Smooth muscle cell (in vitro differentiated cells): ENCODE data around the gene MYDGF. TPM values are rescaled to one million over a fixed set of nuclear protein-coding genes. Genes with fewer than 3 reads are reported as not detected.

Experiments used
- DNase-seq: peaks from one replicate; lab custom pipeline; 2025; ENCODE audit not compliant: unreplicated experiment; lab: John Stamatoyannopoulos, UW
- H2AFZ ChIP-seq: fragments of 200-600 bp; sonication (generic); 2 replicates; pipeline ENCODE4 v1.6.0; 2016; ENCODE audit warnings: antibody characterized with exemption, low read depth, mild to moderate bottlenecking
- H3F3A ChIP-seq: fragments of 200-600 bp; sonication (generic); 2 replicates; pipeline ENCODE4 v1.6.0; 2017; ENCODE audit warnings: antibody characterized with exemption, low read depth
- H3K27ac ChIP-seq: fragments of 200-600 bp; sonication (generic); 2 replicates; pipeline ENCODE4 v1.5.1; 2016; ENCODE audit warnings: low read depth, mild to moderate bottlenecking
- H3K27me3 ChIP-seq: fragments of 200-600 bp; sonication (generic); 2 replicates; pipeline ENCODE4 v1.6.1; 2016; ENCODE audit warnings: low read depth, mild to moderate bottlenecking
- H3K36me3 ChIP-seq: fragments of 200-600 bp; sonication (generic); 2 replicates; pipeline ENCODE4 v1.5.1; 2016; ENCODE audit warnings: low read depth
- H3K4me1 ChIP-seq: fragments of 200-600 bp; sonication (generic); 2 replicates; pipeline ENCODE4 v1.5.1; 2016; ENCODE audit warnings: low read depth
- H3K4me2 ChIP-seq: fragments of 200-600 bp; sonication (generic); 2 replicates; pipeline ENCODE4 v1.6.0; 2016; ENCODE audit warnings: mild to moderate bottlenecking
- H3K4me3 ChIP-seq: fragments of 200-600 bp; sonication (generic); 2 replicates; pipeline ENCODE4 v1.5.1; 2016; ENCODE audit warnings: mild to moderate bottlenecking
- H3K79me2 ChIP-seq: fragments of 200-600 bp; sonication (generic); 2 replicates; pipeline ENCODE4 v1.6.0; 2016; ENCODE audit warnings: low read depth, mild to moderate bottlenecking
- H3K9ac ChIP-seq: fragments of 200-600 bp; sonication (generic); 2 replicates; pipeline ENCODE4 v1.6.0; 2016; ENCODE audit warnings: low read depth
- H3K9me3 ChIP-seq: fragments of 200-600 bp; sonication (generic); replicated peaks from 2 replicates; pipeline ENCODE4 v1.5.1; 2016; ENCODE audit warnings: low read depth
- H4K20me1 ChIP-seq: fragments of 200-600 bp; sonication (generic); 2 replicates; pipeline ENCODE4 v1.6.0; 2016; ENCODE audit warnings: low read depth
- CTCF ChIP-seq: fragments of 200-600 bp; sonication (generic); IDR thresholded peaks from 2 replicates; pipeline ENCODE4 v1.5.1; 2017; ENCODE audit warnings: borderline replicate concordance, mild to moderate bottlenecking, antibody characterized with exemption; ENCODE audit not compliant: insufficient read depth, poor library complexity, severe bottlenecking
- WGBS: methylation state at CpG from one replicate; pipeline ENCODE4 v1.1.7; 2016; ENCODE audit warnings: low lambda C conversion rate; 5-methylcytosine and 5-hydroxymethylcytosine counted together
- polyA plus RNA-seq: library from polyadenylated mRNA; unstranded; fragments of >200 nt; fragmentation: Nextera tagmentation; extraction: Ambion mirVana; gene quantifications from 2 replicates; pipeline ENCODE4 v1.2.1, GENCODE V29; 2016
- total RNA-seq: library from RNA; depleted of rRNA; stranded (reverse); fragments of >200 nt; gene quantifications from 2 replicates; pipeline ENCODE4 v1.2.3, GENCODE V29; 2014

Gene MYDGF
- total and polyA plus RNA-seq, 2 experiments from 2014 or later: 188 to 680 TPM

- WGBS: 100% methylated on average over 10 of the region's 12 CpGs
- Histone ChIP-seq H3K27me3 (no peaks in the 10 kb centered on the region), H3K27ac (no peak overlapping the region), H3K9me3 (no peaks in the 10 kb centered on the region), H3K4me2 (no peak overlapping the region), H2AFZ (no peak overlapping the region), H3K9ac (no peak overlapping the region), H3F3A (no peaks in the 10 kb centered on the region), H3K79me2 (peaks cover 29% of the 10 kb centered on the region), H4K20me1 (peaks cover 64% of the 10 kb centered on the region), H3K4me3 (no peak overlapping the region), H3K4me1 (peaks cover 7% of the 10 kb centered on the region), H3K36me3 (peaks cover 5% of the 10 kb centered on the region)
- no peak for DNase-seq
- TF ChIP-seq CTCF: no peak
Observed at GRCh38 chr19:4664642-4665041, 5.5 kb downstream of the MYDGF start.

- H3K4me1 ChIP-seq: no peaks in the 10 kb centered on the region
- 94% methylated on average over 4 of the region's 6 CpGs for WGBS
- H3F3A ChIP-seq: no peaks in the 10 kb centered on the region
- no peak overlapping the region for H3K27ac ChIP-seq
- no peak overlapping the region for H3K4me3 ChIP-seq
- H2AFZ ChIP-seq: no peak overlapping the region
- no peaks in the 10 kb centered on the region for H3K9me3 ChIP-seq
- no peak for TF ChIP-seq CTCF
- H4K20me1 ChIP-seq: peaks cover 64% of the 10 kb centered on the region
- DNase-seq: no peak
- H3K4me2 ChIP-seq: no peak overlapping the region
- H3K27me3 ChIP-seq: no peaks in the 10 kb centered on the region
- no peak overlapping the region for H3K9ac ChIP-seq
- H3K79me2 ChIP-seq: peaks cover 11% of the 10 kb centered on the region
- H3K36me3 ChIP-seq: no peaks in the 10 kb centered on the region
Observed at GRCh38 chr19:4662812-4663211, 7.3 kb downstream of the MYDGF start.

- H3K4me1 ChIP-seq: no peaks in the 10 kb centered on the region
Observed at GRCh38 chr19:4662020-4662695, 8.0 kb downstream of the MYDGF start.

More at GRCh38 chr19:4662020-4662695, 8.0 kb downstream of the MYDGF start:
- no peak for DNase-seq
- H3F3A ChIP-seq: no peaks in the 10 kb centered on the region
- H3K9me3 ChIP-seq: no peaks in the 10 kb centered on the region
- H2AFZ ChIP-seq: no peak overlapping the region
- H3K4me3 ChIP-seq: no peak overlapping the region
- no peaks in the 10 kb centered on the region for H3K27me3 ChIP-seq
- H3K36me3 ChIP-seq: no peaks in the 10 kb centered on the region
- TF ChIP-seq CTCF: no peak
- no peak overlapping the region for H3K27ac ChIP-seq
- peaks cover 7% of the 10 kb centered on the region for H3K79me2 ChIP-seq
- no peak overlapping the region for H3K4me2 ChIP-seq
- H3K9ac ChIP-seq: no peak overlapping the region
- peaks cover 64% of the 10 kb centered on the region for H4K20me1 ChIP-seq
- WGBS: 94% methylated on average over 20 of the region's 20 CpGs
